SK-N-MC (cell line): Measurements from ENCODE around the gene KPNB1.

Experiments used
- DNase-seq: peaks from one replicate; pipeline ENCODE4 v3.0.0-alpha.2; 2011; ENCODE audit warnings: low read depth, low spot score
- H3K27ac ChIP-seq: fragments of 200-600 bp; sonication (generic); 2 replicates; pipeline ENCODE4 v1.5.1; 2016; ENCODE audit warnings: mixed run types
- H3K36me3 ChIP-seq: fragments of 200-600 bp; sonication (generic); 2 replicates; pipeline ENCODE4 v1.6.1; 2017; ENCODE audit warnings: antibody characterized with exemption, low read length, mixed read lengths; ENCODE audit not compliant: insufficient read depth
- H3K4me3 ChIP-seq: fragments of 200-600 bp; sonication (generic); 2 replicates; pipeline ENCODE4 v1.5.1; 2016
- H3K9ac ChIP-seq: fragments of 200-600 bp; sonication (generic); 2 replicates; pipeline ENCODE4 v1.8.0; 2017; ENCODE audit warnings: mixed run types, mixed read lengths; ENCODE audit not compliant: insufficient read length
- H3K9me3 ChIP-seq: fragments of 200-600 bp; sonication (generic); 2 replicates; pipeline ENCODE4 v1.6.1; 2017; ENCODE audit warnings: low read depth, mild to moderate bottlenecking, antibody characterized with exemption, low read length, moderate library complexity, mixed read lengths
- EZH2 ChIP-seq: fragments of 200-600 bp; sonication (generic); IDR thresholded peaks from one replicate; pipeline ENCODE4 v1.6.1; 2017; ENCODE audit warnings: antibody characterized with exemption
- FOXP2 ChIP-seq: optimal IDR thresholded peaks from 2 replicates; pipeline ENCODE3; 2011; ENCODE audit warnings: mild to moderate bottlenecking, moderate library complexity; ENCODE audit not compliant: insufficient read depth; ENCODE audit errors: extremely low read length, control extremely low read depth
- POLR2AphosphoS5 ChIP-seq: IDR thresholded peaks from 2 replicates; pipeline ENCODE4 v1.6.1; 2012; ENCODE audit warnings: mild to moderate bottlenecking, low read depth, low read length, borderline replicate concordance

Gene KPNB1

DNA sequence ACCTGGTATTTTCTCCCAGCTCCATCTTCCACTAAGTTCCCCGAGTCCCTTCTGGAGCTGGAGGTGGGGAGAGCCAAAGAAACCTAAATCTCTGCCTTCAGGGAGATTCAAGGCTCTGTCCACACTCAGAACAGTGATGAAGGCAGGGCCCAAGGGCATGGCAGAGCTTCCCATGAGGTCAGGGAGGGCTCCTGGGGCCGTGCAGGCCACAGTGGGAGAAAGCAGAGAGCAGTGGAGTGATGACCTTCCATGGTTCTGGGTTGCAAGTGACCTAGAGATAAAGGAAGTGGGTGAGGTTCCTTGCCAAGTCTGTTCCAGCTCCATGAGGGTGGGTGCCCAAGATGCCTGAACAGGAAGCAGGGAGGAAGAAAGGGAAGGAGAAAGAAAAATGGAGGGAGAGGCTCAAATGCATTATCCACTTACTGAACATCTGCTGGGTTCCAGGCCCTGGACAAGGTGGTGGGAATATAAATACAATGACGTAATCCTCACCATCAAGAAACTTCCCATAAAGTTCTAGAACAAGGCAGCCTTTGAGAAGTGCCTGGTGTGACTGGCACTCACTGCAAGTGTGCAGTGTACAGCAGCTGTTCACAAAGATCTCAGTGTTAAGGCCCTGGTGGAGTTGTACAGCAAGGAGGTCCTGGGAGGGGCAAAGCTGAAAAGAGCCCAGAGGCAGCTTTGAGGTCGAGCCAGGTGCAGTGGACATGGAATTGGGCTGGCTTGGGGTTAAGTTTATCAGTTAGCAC, 57.5 kb downstream of the KPNB1 start:
- H3K4me3 ChIP-seq = no peak overlapping the region
- no peak overlapping the region for H3K9ac ChIP-seq
- TF ChIP-seq POLR2AphosphoS5 (no peak; the same call in 1 of the 2 replicates), EZH2 (no peak), FOXP2 (no peak)
- H3K9me3 ChIP-seq = no peaks in the 10 kb centered on the region
- peaks cover 4% of the 10 kb centered on the region; the same call in 1 of the 2 replicates for H3K36me3 ChIP-seq
- H3K27ac ChIP-seq = no peak overlapping the region
- no peak for DNase-seq

DNA sequence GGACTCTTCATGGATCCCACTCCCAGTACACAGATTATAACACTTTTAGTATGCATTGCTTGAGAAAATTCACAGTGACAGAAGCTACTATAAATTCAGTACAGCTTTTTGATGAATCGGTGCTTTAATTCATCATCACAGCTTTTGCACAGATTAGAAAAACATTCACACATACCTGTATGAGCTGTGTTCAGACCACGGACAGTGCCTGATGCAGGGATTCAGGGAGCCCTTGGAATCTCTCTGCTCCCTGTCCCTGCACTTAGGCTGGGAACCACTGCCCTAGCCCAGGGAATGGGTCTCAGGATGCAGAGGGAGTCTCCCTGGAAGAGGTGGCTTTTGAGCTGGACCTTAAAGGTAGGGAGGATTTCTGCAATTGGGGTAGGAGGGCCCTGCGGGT, 58.2 kb downstream of the KPNB1 start:
- Histone ChIP-seq H3K9me3 (no peaks in the 10 kb centered on the region), H3K36me3 (peaks cover 4% of the 10 kb centered on the region; the same call in 1 of the 2 replicates), H3K27ac (no peak overlapping the region), H3K9ac (no peak overlapping the region), H3K4me3 (no peak overlapping the region)
- TF ChIP-seq EZH2 (no peak), POLR2AphosphoS5 (no peak), FOXP2 (no peak)
- DNase-seq = no peak

DNA sequence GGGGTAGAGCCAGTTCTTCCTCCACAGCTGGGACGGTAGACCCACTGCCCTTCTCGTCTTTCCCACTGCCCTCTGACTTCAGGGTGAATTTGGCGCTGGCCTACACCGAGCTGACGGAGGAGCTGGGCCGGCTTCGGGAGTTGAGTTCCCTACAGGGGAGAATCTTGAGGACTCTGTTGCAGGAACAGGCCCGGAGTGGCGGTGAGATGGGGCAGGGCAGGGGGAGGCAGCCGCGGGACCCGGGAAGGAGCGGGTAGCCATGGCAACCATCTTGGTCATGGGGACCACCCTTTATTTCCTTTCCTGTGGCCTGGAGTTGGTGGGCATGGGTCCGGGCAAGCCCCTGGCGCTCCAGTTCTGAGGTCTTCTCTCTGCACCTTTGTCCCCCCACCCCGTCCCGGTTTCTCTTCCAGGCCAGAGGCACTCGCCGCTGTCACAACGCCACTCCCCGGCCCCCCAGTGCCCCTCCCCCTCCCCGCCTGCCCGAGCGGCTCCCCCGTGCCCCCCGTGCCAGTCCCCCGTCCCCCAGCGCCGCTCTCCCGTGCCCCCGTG, 58.7 kb downstream of the KPNB1 start:
- DNase-seq = no peak
- no peak overlapping the region for H3K9ac ChIP-seq
- no peak for TF ChIP-seq EZH2
- no peak for TF ChIP-seq FOXP2
- TF ChIP-seq POLR2AphosphoS5 = no peak
- no peaks in the 10 kb centered on the region for H3K9me3 ChIP-seq
- no peak overlapping the region for H3K27ac ChIP-seq
- H3K36me3 ChIP-seq = peaks cover 4% of the 10 kb centered on the region; the same call in 1 of the 2 replicates
- H3K4me3 ChIP-seq = no peak overlapping the region

DNA sequence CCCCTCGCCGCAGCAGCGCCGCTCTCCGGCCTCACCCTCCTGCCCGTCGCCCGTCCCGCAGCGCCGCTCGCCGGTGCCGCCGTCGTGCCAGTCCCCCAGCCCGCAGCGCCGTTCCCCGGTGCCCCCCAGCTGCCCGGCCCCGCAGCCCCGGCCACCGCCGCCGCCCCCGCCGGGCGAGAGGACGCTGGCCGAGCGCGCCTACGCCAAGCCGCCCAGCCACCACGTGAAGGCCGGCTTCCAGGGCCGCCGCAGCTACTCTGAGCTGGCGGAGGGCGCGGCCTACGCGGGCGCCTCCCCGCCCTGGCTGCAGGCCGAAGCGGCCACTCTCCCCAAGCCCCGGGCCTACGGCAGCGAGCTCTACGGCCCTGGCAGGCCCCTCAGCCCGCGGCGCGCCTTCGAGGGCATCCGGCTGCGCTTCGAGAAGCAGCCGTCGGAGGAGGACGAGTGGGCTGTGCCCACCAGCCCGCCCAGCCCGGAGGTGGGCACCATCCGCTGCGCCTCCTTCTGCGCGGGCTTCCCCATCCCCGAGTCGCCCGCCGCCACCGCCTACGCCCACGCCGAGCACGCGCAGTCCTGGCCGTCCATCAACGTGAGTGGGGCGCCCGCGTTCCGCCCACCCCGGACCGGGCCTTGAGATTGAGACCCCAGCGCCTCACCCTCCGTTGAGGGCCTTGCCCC, 59.3 kb downstream of the KPNB1 start:
- DNase-seq = no peak
- Histone ChIP-seq H3K9ac (no peak overlapping the region), H3K36me3 (peaks cover 4% of the 10 kb centered on the region; the same call in 1 of the 2 replicates), H3K9me3 (no peaks in the 10 kb centered on the region), H3K27ac (no peak overlapping the region), H3K4me3 (no peak overlapping the region)
- TF ChIP-seq POLR2AphosphoS5 (no peak), FOXP2 (no peak), EZH2 (no peak)

DNA sequence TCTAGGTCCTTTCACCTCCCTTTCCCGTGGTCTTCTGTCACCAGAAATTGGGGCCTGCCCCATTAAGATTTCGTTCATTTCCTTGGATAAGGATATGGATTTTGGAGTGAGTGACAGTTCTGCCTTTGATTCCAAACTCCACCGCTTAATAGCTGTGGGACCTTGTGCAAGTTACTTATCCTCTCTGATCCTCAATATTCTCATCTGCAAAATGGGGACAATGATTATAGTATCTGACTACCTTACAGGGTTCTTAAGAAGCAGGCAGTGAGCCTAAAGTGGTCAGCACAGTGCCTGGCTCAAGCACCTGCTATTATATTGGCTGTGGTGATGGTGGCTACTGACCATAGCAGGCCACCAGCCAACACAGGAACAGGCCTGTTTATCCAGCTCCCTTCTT, 59.9 kb downstream of the KPNB1 start:
- Histone ChIP-seq H3K4me3 (no peak overlapping the region), H3K9me3 (no peaks in the 10 kb centered on the region), H3K27ac (no peak overlapping the region), H3K9ac (no peak overlapping the region), H3K36me3 (peaks cover 4% of the 10 kb centered on the region; the same call in 1 of the 2 replicates)
- TF ChIP-seq POLR2AphosphoS5 (no peak), FOXP2 (no peak), EZH2 (no peak)
- DNase-seq = no peak

DNA sequence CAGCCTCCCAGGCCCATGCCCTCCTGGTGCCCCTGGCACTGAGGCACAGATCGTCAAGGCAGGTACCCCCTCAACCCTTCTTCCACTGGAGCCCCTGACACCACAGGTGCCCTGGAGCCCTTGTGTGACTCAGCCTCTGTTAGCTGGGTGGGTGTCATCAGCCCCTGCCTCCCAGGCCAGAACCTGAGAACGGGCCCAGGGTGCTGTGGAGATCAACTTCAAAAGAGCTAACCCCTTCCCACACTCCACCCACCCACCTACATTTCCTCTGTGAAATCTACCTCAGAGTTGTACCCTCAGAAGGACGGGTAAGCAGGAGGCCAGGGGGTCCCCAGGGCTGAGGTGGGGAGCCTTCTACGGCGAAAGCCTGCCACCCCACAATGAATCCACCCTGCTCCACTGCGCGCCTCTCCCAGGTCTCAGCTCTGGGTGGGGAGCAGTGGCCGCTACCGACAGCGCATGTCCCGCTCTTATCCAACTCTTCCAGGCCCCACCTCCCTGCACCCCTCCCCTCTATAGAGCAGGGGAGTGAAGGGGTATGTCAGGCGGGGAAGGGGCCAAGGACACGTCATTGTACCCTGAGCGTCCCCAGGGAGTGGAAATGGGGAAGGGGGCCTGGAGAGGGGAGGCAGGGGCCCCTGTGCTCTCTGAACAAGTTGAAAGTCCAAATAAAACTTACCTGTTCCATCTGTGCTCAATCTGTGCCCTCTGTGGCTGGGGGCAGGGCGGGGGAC, 61.8 kb downstream of the KPNB1 start:
- H3K9ac ChIP-seq = no peak overlapping the region
- H3K36me3 ChIP-seq = peaks cover 4% of the 10 kb centered on the region; the same call in 1 of the 2 replicates
- TF ChIP-seq FOXP2 = no peak
- TF ChIP-seq POLR2AphosphoS5 = no peak
- no peak for TF ChIP-seq EZH2
- no peaks in the 10 kb centered on the region for H3K9me3 ChIP-seq
- no peak overlapping the region for H3K4me3 ChIP-seq
- no peak for DNase-seq
- no peak overlapping the region for H3K27ac ChIP-seq

DNA sequence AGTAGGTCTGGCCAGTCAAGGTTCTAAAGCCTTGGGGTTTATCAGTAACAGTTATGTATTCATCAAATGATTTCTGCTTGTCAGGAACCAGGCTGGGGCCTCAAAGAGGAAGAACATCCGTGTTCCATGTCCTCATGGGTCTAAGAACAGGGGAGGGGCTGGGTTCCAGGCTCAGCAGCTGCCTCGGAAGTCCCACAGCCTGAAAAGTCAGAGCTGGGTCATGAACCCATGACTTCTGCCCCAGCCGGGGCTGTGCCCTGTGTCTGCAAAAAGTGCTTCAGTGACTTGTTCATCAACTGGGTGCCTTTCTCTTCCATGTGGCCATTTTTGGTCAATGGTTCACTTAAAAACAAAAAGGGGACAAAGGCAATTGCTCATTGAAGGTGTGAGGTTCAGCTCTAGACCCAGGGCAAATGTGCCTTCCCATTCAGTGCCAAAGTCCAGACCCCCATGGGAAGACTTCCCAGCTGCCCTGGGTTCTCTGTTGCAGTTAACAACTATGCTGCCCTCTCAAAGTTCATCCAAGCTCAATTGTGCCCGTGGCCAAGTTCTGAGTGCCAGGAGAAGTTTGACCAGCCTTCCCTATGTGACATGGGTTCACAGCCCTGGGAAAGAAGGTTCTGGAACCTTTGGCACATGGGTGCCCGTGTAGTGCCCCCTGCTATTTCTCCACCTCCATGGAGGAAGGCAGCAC, 62.8 kb downstream of the KPNB1 start:
- no peak for DNase-seq
- TF ChIP-seq FOXP2 = no peak
- TF ChIP-seq EZH2 = no peak
- TF ChIP-seq POLR2AphosphoS5 = no peak
- Histone ChIP-seq H3K9me3 (no peaks in the 10 kb centered on the region), H3K27ac (no peak overlapping the region), H3K9ac (no peak overlapping the region), H3K36me3 (peaks cover 4% of the 10 kb centered on the region; the same call in 1 of the 2 replicates), H3K4me3 (no peak overlapping the region)
